ENCODE measurements around the gene CORO1C.
A peak's percentile ranks its signal among the peaks of the same experiment; 100 is the strongest.

The CORO1C gene

DNA sequence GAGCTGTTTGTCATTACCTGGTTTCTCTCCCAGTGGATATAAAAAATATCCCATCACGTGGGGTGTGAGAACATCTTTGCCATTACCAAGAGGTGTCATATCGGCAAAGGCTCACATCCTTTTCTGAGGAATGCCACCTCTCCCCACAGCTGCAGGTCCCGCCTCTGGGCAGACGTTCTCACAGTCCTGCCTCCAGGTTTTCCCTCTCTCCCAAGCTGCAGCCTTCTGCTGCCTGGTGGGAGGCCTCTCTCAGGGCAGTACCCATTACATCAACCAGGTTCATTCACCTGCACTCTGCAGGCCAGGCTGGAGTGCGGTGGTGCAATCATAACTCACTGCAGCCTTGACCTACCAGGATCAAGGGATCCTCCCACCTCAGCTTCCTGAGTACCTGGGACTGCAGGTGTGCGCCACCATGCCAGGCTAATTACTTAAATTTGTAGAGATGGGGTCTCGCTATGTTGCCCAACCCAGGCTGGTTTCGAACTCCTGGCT is 118.5 kb downstream of the CORO1C start:
- DNase-seq (ENCODE audit: low read depth): no peak
- H3K4me3 ChIP-seq (ENCODE audit: low read depth, low read length): no peak overlapping the region
- TF ChIP-seq, protein P1, sequence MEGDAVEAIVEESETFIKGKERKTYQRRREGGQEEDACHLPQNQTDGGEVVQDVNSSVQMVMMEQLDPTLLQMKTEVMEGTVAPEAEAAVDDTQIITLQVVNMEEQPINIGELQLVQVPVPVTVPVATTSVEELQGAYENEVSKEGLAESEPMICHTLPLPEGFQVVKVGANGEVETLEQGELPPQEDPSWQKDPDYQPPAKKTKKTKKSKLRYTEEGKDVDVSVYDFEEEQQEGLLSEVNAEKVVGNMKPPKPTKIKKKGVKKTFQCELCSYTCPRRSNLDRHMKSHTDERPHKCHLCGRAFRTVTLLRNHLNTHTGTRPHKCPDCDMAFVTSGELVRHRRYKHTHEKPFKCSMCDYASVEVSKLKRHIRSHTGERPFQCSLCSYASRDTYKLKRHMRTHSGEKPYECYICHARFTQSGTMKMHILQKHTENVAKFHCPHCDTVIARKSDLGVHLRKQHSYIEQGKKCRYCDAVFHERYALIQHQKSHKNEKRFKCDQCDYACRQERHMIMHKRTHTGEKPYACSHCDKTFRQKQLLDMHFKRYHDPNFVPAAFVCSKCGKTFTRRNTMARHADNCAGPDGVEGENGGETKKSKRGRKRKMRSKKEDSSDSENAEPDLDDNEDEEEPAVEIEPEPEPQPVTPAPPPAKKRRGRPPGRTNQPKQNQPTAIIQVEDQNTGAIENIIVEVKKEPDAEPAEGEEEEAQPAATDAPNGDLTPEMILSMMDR (IDR thresholded peaks at IDR 0.05; ENCODE audit: low read depth, low read length, missing control alignments): no peak

DNA sequence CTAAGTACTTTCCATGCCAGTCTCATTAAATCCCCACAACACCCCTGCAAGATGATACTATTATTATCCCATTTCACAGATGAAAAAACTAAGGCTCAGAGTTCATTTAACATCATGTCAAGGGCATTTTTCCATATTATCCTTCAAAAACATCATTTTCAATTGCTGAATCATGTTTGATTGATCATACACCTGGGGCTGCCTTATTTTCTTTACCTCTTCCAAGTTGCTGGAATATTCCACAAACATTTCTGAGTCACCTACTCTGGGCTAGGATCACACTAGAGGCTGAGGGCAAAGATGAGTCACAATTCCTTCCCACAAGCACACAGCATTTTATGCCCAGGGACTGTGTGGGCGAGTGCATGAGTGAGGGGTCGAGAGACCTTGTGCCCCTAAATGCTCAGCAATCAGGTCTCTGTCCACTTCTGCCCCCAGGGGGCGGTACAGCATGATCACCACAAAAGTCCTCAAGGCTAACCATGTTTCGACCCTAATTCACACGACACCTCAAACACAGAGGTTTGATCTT is 119.4 kb downstream of the CORO1C start:
- H3K4me3 ChIP-seq (ENCODE audit: low read depth, low read length): no peak overlapping the region
- TF ChIP-seq, protein P1 (IDR thresholded peaks at IDR 0.05; ENCODE audit: low read depth, low read length, missing control alignments): peak; percentile 59
- DNase-seq (ENCODE audit: low read depth): no peak

DNA sequence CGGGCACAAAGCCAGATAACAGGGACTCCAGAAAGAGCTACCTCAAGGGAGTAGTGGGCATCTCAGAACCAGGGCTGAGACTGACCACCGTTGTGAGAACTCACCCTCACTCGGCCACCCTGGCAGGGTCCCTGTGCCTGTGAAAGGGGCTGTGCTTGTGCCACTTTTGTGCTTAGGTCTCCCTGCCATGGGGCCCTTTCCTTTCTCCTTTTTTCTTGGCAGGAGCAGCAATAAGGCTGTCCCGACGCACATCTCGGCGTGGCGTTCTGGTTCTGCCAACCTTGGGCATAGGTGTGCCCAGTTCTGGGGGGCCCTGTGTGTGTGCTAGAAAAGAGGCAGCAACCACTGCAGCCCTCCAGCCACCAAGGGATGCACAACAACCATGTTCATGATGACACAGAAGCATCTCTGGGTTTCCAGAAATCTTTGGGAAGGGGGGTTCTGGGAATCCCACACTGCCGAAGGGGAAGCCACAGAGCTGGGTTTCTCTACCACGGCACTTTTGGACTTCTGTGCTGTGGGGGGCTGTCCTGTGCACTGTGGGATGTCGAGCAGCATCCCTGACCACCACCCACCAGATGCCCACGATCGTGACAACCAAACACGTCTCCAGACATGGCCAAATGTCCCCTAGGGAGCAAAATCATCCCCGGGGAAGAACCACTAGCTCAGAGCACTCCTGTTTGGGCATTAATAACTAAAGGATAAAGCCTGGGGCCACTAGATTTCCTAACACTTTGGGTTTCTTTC is 120.3 kb downstream of the CORO1C start:
- H3K4me3 ChIP-seq (ENCODE audit: low read depth, low read length): no peak overlapping the region
- no peak for DNase-seq (ENCODE audit: low read depth)
- TF ChIP-seq, protein P1 (IDR thresholded peaks at IDR 0.05; ENCODE audit: low read depth, low read length, missing control alignments): no peak

DNA sequence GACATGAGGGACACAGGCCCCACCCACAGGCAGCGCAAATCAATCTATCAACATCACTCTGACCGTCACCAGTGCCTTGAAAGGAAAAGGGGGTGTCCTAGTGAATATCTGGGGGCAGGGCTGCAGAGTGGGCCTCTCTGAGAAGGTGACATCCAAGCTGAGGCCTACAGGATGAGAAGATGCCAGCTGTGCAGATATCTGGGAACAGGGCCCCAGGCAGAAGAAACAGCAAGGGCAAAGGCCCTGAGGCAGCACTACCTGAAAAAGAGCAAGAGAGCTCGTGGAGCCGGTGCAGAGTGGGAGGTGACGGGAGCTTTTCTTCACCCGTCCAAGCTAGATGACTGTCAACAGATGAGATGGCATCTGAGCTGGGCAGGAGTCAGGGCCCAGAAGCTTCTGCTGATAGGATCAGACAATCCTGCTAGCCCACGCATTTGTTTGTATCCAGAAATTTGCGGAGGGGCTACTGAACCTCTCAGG is 120.9 kb downstream of the CORO1C start:
- no peak overlapping the region for H3K4me3 ChIP-seq (ENCODE audit: low read depth, low read length)
- TF ChIP-seq, protein P1 (IDR thresholded peaks at IDR 0.05; ENCODE audit: low read depth, low read length, missing control alignments): no peak
- no peak for DNase-seq (ENCODE audit: low read depth)

DNA sequence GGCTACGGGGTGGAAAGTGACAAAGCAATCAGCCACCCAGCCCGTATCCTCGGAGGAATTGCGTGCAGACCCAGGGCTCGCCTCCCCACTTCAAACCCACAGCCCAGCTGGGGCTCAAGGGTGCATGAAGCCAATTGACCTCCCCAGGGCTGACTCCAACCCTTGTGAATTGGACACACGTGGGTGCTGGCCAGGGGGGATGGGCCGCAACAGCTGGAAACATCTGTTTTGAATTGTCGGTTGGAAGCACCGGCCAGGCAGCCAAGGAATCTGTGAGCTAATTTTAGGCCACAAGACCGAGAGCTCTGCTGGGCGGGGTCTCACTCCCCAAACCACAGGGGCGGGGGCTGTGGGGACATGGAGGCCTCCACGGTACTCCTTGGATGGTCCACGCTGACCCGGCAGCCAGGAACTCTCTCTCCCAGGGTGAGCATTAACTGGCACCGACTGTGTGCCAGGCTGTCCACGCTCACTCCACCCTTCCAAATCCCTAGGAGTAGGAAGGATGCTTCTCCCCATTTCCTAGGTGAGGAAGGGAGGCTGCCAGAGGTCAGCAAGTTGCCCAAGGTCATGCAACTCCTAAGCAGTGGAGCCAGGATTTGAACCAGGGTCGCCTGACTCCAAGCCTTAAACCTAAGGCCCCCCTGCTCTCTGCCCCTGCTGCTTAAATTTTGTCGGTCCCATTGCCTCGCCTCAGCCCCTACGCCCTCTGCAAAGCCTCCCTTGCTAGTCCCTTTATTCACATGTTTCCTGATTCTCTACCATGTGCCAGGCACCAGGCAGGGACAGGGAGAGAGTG is 121.6 kb downstream of the CORO1C start:
- TF ChIP-seq, protein P1 (IDR thresholded peaks at IDR 0.05; ENCODE audit: low read depth, low read length, missing control alignments): no peak
- DNase-seq (ENCODE audit: low read depth): no peak
- no peak overlapping the region for H3K4me3 ChIP-seq (ENCODE audit: low read depth, low read length)

DNA sequence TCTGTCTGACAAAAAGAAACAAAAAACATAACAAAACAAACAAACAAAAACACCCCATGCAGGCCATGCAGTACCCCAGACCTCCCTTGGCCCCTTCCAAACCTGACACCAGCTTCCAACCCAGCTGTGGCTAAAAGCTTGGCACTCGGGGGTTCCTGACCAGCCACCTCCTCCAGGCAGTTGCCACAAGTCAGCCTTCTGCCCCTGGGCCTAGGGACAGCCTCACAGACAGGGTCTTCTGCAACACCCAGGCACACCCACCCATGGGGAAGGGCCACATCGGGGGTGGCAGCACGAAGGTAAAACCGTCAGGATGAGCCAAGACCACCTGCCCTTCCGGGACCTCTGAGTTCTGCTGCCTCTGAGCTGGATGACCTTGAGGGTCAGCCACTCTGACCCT is 122.7 kb downstream of the CORO1C start:
- H3K4me3 ChIP-seq (ENCODE audit: low read depth, low read length): no peak overlapping the region
- TF ChIP-seq, protein P1 (IDR thresholded peaks at IDR 0.05; ENCODE audit: low read depth, low read length, missing control alignments): no peak
- DNase-seq (ENCODE audit: low read depth): no peak
